Mesenteric fat pad (tissue), 1 donor: ENCODE results near the gene PPP1R37. TPM values are rescaled to one million over a fixed set of nuclear protein-coding genes. Genes with fewer than 3 reads are reported as not detected.

Source experiments
- DNase-seq: peaks from one replicate; pipeline ENCODE4 v3.0.0-alpha.2; 2020; ENCODE audit warnings: low spot score
- total RNA-seq: library from RNA; stranded (reverse); fragmentation: NEBNext Ultra II Directional; extraction: Animal tissue kit (Norgen Biotek cat#: 25700); gene quantifications from one replicate; pipeline ENCODE4 v1.2.1, GENCODE V29; 2021
- donor health status: DM: yes; HTN: yes; CAD: no.

The PPP1R37 gene
- total RNA-seq, 1 donor from 2014 or later: 22.0 TPM

DNA sequence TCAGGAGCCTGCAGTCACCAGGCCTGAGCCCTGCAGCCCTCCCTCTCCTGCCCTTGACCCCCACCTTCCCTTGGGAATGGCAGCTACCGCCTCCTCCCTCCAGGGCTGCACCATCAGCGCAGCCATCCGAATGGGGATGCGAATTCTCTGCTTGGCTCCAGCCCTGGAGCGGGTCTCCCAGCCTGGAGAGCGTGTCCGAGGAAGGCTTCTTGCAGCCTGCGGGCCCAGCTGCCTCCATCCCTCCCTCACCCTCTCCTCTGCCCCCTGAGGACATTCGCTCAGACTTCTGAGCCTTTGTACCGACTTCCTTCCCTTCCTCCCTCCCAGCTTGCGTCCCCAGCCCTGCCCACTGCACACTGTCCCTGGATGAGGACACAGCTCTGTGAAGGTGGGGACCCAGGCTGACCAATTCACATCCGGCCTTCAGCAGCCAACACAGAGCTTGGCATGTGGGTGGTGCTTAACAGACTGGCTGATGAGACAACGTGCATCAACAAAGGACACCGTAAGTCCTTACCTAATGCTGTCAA is 73.8 kb downstream of the PPP1R37 start:
- DNase-seq: no peak

- DNase-seq: no peak
These were observed 75.9 kb downstream of the PPP1R37 start for GRCh38 chr19:45168767-45169351.

DNA sequence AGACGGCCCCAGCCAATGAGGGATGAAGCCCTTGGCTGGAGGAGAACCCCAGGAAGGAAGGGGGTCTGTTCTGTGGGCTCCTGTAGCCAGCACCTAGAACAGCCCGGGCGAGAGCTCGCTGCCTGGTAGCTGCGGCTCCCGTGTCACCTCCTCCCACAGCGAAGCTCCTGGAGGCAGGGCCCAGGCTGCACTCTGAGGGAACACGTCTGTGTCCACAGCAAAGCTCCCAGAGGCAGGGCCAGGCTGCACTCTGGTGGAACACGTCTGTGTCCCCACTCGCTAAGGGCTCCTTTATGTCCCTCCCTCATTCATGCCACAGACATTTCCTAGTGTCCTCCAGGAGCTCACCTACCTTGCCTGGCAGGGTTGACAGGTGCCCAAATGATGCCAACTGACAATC is 76.6 kb downstream of the PPP1R37 start:
- DNase-seq: no peak

DNA sequence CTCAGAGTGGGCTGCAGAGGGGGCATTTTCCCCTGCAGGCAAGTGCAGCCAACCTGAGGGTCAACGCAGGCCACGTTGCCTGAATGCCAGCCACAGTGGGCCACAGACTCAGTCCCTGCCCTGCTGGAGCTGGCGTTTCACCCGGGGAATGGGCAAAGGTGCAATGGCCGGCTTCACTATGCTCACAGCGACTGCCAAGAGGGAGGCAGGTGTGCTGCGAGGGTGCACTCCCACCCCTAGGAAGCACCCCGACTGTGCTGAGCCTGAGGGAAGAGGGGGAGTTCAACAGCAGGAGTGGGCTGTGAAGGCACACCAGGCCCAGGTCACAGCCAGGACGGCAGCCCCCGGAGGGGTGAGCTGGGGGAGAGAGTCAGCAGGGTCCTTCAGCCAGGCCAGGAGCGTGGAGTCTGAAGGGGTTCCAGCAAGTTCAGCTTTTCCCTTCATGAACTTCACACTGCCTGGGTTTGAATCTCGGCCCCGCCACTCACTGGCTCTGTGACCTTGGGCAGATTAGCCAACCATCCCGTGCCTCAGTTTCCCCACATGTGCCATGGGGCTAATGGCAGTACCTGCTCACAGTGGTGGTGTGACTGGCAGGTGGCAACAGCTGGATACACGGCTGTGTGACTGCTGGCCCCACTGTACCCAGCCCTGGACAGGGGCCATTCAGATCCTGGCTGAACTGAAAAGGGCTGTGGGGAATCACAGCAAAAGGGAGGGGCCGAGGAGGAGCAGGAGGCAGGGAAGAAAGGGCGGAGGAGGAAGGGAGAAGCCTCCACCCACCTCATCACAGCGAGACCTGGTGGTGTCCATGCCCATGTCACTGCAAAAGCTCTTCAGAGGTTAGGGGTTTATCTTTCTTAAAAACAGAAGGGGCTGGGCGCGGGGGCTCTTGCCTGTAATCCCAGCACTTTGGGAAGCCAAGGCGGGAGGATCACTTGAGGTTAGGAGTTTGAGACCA is 77.4 kb downstream of the PPP1R37 start:
- DNase-seq: no peak

GRCh38 chr19:45171211-45171623 is 78.2 kb downstream of the PPP1R37 start:
- DNase-seq: no peak

GRCh38 chr19:45172173-45172572 is 79.2 kb downstream of the PPP1R37 start:
- no peak for DNase-seq

DNA sequence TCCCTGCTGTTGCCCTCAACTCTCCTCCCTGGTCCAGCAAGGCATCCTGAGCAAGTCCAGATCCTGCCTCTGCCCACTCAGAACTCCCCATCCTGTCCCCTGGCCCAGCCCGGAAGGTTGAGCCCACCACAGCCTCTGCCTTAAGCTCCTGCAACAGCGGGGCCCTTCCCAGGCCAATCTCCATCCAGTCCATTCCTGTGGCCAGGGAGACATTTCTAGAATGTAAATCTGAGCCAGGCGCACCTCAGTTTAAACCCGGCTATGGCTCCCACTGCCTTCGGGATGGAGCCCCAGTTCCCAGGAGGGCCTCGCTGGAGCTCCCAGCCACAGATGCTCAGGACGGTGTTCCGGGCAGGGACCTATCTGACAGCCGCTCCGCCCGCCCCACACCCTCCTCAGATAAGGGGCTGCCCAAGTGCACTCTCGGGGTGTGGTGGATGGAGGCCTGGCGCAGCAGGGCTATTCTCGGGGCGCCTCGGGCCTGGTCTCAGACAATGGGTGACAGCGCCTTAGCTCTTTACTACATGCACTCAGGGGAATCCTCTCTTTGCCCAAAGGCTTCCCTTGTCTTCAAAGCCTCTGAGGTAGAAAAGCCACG is 79.7 kb downstream of the PPP1R37 start:
- no peak for DNase-seq

- no peak for DNase-seq
These were observed 80.8 kb downstream of the PPP1R37 start for GRCh38 chr19:45173816-45174215.

- no peak for DNase-seq
These were observed 82.8 kb downstream of the PPP1R37 start for GRCh38 chr19:45175515-45176345.

DNA sequence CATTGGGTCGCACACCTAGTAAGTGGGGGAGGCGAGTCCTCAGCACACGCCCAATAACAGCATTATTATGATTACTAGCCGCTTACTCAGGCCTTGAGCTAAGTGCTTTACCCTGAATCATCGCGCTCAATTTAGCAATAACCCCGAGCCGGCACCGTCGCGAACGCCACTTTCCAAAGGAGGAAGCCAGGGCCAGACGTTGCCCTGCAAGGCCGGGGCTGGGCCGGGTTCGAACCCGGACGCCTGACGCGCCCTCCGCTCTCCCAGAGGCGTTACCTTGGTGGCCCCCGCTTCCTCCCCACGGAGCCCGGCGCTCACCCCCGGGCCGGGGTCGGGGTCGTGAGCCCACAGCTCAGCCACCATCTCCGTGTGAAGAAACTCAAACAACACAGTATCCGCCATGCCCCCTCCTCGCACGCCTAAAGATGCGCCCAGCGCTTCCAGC is 84.9 kb downstream of the PPP1R37 start, which contains the start of gene TRAPPC6A:
Gene TRAPPC6A (minus strand): TSS at position 421 of the 445 bp plus-strand sequence. CDS start 19 bp downstream, at position 402.
- DNase-seq: no peak

DNA sequence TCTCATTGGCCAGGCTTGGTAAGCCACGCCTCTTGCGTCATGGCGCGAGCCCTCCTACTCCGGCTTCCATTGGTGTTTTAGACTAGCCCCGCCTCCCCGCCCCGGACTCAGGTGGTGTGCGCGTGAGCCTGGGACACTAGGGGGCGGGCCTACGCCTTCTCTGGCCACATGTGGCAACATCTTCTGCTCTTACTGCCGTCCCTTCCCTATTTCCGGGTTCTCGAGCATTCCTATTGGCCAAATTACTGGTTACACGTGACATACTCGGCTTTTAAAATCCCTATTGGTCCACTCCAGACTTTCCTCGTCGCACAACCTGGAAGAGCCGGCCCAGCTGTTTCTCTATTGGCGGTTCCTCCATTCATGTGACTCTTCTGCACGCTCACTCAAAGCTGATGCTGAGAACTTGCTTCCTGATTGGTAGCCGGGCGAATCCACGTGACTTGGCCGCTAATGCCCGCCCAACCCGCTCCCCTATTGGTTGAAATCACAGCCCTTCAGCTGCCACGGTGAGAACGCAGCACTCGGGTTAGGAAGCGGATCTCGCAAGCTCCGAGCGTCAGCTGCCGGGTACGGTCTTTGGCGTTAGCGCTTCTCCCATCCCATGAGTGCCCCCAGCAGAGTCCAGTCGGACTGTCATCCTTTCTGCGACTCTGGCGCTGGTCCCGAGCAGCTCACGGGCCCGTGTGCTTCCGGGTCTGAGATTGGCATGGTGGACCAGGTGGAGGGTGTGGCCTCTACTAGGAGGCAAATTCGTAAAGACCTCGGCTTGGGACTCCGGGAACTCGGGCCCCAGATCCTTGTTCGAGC is 85.5 kb downstream of the PPP1R37 start, which contains the start of gene BLOC1S3:
Gene BLOC1S3 (plus strand): TSS at position 523 of the 810 bp plus-strand sequence. CDS start 513 bp downstream, outside the sequence.
- peak; percentile 100 for DNase-seq

DNA sequence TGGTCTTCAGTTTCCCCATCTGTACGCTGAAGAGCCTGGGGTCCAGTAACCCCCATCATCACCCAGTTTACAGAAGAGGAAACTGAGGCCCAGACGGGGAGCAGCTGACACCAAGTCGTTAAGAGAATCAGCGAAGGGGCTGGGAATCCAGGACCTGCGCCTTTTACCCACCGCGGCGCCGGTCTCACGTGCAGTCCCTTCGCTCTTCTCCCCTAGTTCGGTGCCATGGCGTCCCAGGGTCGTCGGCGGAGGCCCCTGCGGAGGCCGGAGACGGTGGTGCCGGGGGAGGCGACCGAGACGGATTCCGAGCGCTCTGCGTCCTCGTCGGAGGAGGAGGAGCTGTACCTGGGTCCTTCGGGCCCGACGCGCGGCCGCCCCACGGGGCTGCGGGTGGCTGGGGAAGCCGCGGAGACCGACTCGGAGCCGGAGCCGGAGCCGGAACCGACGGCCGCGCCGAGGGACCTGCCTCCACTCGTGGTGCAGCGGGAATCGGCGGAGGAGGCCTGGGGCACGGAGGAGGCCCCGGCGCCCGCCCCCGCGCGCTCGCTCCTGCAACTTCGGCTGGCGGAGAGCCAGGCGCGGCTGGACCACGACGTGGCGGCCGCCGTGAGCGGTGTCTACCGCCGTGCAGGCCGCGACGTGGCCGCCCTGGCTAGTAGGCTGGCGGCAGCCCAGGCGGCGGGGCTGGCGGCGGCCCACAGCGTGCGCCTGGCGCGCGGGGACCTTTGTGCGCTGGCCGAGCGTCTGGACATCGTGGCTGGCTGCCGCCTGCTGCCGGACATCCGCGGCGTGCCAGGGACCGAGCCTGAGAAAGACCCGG is 86.3 kb downstream of the PPP1R37 start:
- DNase-seq: no peak

DNA sequence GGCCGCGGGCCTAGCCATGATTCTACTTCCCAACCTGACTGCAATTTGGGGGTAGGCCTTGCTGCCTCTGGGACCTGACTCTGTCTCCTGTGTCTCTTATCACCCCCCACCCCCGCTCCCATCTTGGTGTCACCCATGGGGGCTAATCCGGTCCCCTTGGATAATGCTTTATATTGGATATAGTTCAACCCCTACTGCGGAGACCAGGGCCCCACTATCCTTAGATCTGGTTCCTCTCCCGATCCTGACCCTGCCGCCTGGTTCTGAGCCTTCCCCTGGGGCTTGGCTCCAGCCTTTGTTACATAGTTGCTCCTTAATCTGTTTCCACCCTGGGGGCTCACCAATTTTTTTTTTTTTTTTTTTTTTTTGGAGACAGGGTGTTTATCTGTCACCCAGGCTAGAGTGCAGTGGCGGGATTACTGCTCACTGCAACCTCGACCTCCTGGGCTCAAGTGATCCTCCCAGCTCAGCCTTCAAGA is 87.0 kb downstream of the PPP1R37 start:
- no peak for DNase-seq

DNA sequence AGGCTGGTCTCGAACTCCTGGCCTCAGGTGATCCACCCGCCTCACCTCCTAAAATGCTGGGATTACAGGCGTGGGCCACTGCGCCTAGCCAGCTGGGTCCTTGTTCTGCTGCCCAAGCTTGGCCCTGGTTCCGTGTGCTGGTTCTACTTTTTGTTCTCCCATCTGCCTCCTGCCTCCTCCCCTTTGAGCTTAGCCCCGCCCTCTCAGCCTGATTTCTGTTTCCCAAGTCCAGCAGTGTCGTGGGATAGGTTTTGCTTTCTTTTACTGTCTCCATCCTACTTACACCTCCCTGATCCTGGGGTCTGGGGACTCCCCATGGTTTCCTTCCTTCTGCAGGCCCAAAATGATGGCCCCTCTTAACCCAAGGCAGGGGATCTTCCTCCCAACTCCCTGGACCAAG is 88.0 kb downstream of the PPP1R37 start:
- no peak for DNase-seq

- DNase-seq: no peak
These were observed 89.8 kb downstream of the PPP1R37 start for GRCh38 chr19:45182758-45183157.

DNA sequence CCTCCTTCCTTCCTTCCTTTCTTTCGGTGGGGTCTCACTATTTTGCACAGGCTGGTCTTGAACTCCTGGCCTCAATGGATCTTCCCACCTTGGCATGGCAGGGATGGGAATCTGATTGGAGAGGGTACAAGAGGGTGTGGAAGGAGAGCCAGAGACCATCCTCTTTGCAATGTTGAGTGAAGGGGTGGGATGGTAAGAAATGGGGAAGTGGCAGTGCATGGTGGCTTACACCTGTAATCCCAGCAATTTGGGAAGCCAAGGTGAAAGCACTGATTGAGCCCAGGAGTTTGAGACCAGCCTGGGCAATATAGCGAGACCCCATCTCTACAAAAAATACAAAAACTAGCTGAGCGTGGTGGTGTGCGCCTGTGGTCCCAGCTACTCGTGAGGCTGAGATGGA is 91.1 kb downstream of the PPP1R37 start:
- no peak for DNase-seq

GRCh38 chr19:45186509-45187334 is 93.7 kb downstream of the PPP1R37 start:
- DNase-seq: no peak
